OCI-LY3 (cell line): ENCODE results near the gene GNA12.

ENCODE experiments used
- EZH2phosphoT487 ChIP-seq: fragments of 200-600 bp; shearing (Covaris generic); IDR thresholded peaks from 2 replicates; pipeline ENCODE4 v1.6.1; 2018; ENCODE audit warnings: antibody characterized with exemption, mixed run types, low read depth
- TF ChIP-seq, protein P1 (sequence below): fragments of 200-600, 300-600 bp; sonication (generic); IDR thresholded peaks from 2 replicates; pipeline ENCODE4 v1.5.1; 2014; ENCODE audit warnings: antibody characterized with exemption, low read length, low read depth

DNA sequence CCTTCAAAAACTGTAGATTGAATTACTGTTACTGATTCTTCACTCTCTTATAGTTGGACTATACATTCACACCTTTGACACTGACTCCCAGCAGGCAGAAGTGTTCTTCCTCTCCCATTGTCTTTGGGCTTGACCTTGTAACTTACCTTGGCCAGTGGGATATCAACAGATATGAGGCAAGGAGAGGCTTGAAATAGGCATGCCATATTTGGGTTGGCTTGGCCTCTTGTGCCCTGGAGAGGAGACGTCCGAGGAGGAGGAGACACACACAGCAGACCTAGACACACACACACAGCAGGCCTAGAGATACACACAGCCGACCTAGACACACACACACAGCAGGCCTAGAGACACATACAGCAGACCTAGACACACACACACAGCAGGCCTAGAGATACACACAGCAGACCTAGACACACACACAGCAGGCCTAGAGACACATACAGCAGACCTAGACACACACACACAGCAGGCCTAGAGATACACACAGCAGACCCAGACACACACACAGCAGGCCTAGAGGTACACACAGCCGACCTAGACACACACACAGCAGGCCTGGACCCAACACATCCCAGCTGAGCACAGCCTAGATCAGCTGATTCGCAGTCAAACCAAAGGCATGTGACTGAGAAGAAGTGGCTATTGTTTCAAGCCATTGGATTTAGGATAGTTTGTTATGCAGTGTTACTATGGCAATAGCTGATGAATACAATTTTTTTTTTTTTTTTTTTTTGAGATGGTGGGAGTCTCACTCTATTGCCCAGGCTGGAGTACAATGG is 12.5 kb upstream of the GNA12 start:
- TF ChIP-seq, protein P1, sequence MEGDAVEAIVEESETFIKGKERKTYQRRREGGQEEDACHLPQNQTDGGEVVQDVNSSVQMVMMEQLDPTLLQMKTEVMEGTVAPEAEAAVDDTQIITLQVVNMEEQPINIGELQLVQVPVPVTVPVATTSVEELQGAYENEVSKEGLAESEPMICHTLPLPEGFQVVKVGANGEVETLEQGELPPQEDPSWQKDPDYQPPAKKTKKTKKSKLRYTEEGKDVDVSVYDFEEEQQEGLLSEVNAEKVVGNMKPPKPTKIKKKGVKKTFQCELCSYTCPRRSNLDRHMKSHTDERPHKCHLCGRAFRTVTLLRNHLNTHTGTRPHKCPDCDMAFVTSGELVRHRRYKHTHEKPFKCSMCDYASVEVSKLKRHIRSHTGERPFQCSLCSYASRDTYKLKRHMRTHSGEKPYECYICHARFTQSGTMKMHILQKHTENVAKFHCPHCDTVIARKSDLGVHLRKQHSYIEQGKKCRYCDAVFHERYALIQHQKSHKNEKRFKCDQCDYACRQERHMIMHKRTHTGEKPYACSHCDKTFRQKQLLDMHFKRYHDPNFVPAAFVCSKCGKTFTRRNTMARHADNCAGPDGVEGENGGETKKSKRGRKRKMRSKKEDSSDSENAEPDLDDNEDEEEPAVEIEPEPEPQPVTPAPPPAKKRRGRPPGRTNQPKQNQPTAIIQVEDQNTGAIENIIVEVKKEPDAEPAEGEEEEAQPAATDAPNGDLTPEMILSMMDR, result no peak
- no peak for TF ChIP-seq EZH2phosphoT487
